SK-N-DZ (cell line): ENCODE measurements around the gene DEFB124. TPM values are rescaled to one million over a fixed set of nuclear protein-coding genes. Genes with fewer than 3 reads are reported as not detected.
"Not testable (repeated sequence)": the region's sequence is repeated elsewhere in the genome, so short reads cannot be mapped to it uniquely, and the experiment has no call there.

Experiments used
- DNase-seq: peaks from one replicate; pipeline ENCODE4 v3.0.0-alpha.2; 2015; ENCODE audit warnings: low spot score
- polyA plus RNA-seq, 2 experiments: library from polyadenylated mRNA; depleted of rRNA; stranded (reverse); fragments of >200 nt; gene quantifications; 2 replicates each; pipeline ENCODE4 v1.2.3, GENCODE V29; 2014

DEFB124 gene, protein sequence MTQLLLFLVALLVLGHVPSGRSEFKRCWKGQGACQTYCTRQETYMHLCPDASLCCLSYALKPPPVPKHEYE
- not detected in 2 replicates for polyA plus RNA-seq (2014; cell fraction: cytosol; rRNA removed)
- polyA plus RNA-seq (2014; cell fraction: nucleus; rRNA removed), result not detected in 2 replicates

DNA sequence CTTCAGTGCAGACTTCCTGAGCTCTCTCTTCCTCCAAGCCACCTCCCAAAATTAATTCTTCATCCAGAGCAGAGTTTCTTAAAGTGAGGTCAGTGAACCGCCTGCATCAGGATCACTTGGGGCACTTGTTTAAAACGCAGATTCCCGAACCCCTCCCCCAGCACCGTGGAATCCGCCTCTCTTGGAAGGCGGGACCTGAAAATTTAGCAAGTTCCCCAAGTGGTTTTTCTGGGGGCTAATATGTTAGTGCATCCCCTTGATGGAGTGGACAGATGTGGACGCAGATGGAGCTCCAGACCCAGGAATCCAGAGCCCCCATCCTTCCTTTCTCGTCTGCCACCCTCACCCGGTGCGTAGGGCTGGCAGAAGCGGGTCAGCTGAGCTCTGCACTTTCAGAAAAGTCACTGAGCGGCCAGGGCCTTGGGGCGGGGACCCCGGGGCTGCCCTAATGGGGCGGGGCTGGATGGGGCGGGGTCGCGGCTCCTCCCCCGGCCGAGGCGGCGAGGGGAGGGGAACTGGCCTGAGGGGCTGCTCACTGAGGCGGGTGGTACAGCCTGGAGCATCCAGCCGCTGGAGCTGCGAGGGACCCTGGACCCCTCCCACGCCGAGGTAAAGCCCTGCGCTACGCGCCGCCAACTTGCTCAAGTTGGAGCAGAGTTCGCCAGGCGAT lies at the start of gene DEFB124, which contains the start of gene REM1:
DEFB124 (minus strand) TSS at position 370 of the 670 bp plus-strand sequence. CDS start 2,114 bp downstream, outside the sequence.
REM1 (plus strand) TSS at position 531 of the 670 bp plus-strand sequence. CDS start 1,158 bp downstream, outside the sequence.
- DNase-seq, result no peak

DNA sequence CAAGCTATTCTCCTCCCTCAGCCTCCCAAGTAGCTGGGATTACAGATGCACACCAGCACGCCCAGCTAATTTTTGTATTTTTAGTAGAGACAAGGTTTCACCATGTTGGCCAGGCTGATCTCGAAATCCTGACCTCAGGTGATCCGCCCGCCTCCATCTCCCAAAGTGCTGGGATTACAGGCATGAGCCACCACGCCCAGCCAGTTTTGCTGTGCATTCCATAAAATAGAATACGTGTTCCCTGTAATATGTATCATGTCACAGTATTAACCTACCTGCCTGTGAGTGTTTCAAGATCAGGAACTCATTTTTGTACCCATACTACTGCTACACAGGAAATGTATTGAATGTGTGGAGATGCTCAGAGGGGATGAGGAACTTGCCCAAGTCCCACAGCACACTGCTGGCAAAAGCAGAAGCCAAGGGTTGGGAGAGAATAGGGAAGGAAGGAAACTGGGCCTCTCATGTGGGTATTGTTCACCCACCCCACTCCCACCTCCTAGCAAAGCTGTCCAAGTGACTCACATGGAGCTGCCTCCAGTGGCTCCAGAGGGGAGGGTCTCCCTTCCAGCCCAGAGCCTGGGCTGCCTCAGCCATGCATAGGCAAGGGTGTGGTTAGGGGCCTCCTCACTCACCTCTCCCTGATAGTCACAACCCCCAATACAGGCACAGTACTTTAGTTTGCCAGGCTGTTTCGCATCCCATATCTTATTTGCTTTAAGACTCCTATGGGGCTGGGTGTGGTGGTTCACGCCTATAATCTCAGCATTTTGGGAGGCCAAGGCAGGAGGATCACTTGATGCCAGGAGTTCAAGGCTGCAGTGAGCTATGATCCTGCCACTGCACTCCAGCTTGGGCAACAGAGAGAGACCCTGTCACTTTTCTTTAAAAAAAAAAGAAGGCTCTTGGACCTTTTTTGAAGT lies 48.7 kb upstream of the DEFB124 start:
- no peak for DNase-seq

GRCh38 chr20:31522731-31523130 lies 47.8 kb upstream of the DEFB124 start:
- no peak for DNase-seq

DNA sequence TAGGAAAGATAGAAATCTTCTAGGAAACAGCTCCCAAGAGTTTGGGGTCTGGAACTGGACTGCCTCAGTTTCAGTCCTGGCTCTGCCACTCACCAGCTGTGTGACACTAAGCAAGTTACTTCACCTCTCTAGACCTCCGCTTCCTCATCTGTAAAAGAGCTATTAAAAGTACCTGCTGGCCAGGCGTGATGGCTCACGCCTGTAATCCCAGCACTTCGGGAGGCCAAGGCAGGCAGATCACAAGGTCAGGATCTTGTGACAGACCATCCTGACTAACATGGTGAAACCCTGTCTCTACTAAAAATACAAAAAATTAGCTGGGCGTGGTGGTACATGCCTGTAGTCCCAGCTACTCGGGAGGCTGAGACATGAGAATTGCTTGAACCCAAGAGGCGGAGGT lies 46.3 kb upstream of the DEFB124 start:
- not testable (repeated sequence) for DNase-seq

DNA sequence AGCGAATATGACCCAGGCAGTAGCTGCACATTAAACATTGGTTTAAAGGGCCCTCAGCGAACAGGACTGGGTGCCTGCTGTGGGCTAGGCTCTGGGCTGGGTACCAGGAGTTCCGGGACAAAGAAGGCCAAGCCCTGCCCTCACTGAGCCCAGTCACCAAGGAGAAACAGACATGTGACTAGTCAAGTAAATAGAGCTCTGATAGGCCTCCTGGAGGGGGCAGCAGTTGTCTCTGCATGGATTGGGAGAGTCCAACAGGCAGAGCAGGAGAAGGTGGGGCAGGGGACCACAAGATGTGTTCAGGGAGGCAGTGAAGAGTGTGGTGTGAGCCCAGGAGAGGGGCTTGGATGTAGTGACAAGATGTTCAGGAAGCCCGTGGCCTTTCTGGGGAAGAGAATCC lies 42.4 kb upstream of the DEFB124 start:
- DNase-seq, result peak; percentile 49

- no peak for DNase-seq
Observed at GRCh38 chr20:31516651-31517050, 41.7 kb upstream of the DEFB124 start.

GRCh38 chr20:31516166-31516565 lies 41.2 kb upstream of the DEFB124 start:
- no peak for DNase-seq

- DNase-seq, result no peak
Observed at GRCh38 chr20:31515775-31516107, 40.8 kb upstream of the DEFB124 start.

DNA sequence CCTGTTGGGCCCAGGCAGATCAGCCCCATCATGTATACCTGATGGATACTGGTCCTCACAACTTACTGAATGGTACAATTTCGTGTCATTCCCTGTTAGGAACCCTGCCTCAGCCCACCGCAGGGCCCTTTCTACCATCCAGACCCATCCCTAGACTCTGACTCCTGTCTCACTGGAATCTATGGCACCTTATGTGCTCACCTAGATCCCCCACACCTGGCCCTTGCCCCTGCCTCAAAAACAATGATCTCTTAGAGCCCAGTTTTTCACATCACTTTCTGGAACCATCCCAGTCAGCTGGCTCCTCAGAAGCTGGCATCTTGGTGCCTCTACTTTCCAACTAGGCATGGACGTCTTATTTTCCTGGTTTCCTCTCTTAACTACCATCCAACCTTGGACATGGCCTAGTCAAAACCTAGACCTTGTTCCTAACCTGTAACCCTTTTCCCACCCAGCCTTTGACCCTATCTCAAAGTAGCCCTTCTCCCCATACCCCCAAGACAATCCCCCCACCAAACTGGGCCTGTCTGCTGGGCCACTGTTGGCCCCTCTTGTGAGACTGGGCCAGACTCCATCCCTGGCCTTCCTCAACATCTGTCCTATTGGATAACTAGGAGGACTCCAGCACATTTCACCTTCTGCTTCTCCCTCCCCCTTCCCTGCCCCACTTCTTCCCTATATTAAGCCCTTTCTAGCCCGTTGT lies 40.3 kb upstream of the DEFB124 start:
- DNase-seq, result no peak

DNA sequence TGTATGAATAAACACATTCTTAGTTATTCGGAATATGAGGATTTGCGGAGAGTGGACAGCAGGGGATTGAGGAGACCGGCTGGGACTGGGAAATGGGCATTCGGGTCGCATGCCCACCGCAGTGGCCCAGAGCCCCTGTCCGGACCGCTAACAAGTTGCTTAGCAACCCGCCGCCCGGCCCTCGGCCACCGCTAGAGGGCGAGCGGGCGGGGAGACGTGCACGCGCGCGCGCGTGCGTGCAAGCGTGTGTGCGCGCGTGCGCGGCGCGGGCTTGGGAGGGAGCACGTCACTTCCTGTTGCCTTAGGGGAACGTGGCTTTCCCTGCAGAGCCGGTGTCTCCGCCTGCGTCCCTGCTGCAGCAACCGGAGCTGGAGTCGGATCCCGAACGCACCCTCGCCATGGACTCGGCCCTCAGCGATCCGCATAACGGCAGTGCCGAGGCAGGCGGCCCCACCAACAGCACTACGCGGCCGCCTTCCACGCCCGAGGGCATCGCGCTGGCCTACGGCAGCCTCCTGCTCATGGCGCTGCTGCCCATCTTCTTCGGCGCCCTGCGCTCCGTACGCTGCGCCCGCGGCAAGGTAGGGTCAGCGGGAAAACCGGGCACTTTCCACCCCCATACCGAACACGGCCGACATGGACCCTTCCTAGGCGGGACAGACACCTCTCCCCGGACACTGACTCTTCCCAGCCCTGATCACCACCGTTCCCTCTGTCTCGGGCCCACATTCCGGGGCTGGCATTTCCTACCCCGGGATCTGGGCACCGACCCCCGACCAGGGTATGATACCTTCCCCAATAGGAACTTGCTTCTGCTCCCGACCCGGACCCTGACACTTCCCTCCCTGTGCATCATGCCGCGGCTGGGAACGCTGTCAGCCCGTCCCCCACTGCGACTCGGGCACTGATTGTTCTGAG lies 39.5 kb upstream of the DEFB124 start, which contains the start of gene HM13:
HM13 (plus strand) TSS at position 289 of the 918 bp plus-strand sequence; CDS start at position 399, 110 bp downstream.
- peak; percentile 95 for DNase-seq

GRCh38 chr20:31508517-31509244 lies 33.8 kb upstream of the DEFB124 start:
- no peak for DNase-seq

GRCh38 chr20:31505903-31506302 lies 31.0 kb upstream of the DEFB124 start:
- no peak for DNase-seq

- peak; percentile 81 for DNase-seq
Observed at GRCh38 chr20:31502884-31503673, 28.2 kb upstream of the DEFB124 start.

DNA sequence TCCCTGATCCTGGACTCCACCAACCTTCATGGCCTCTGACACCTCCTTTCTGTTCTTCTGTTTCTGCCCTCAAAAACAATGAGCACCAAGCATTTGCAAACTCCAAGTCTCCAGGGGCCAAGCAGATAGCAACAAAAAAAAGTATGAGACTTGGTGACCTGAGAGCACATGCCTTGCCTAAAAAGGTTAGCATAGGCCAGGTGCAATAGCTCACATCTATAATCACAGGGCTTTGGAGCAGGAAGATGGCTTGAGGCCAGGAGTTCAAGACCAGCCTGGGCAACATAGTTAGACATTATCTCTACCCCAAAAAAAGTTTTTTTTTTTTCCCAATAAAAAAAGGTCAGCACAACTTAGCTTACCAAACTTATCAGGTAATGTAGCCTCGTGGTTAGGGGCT lies 25.6 kb upstream of the DEFB124 start:
- no peak for DNase-seq

DNA sequence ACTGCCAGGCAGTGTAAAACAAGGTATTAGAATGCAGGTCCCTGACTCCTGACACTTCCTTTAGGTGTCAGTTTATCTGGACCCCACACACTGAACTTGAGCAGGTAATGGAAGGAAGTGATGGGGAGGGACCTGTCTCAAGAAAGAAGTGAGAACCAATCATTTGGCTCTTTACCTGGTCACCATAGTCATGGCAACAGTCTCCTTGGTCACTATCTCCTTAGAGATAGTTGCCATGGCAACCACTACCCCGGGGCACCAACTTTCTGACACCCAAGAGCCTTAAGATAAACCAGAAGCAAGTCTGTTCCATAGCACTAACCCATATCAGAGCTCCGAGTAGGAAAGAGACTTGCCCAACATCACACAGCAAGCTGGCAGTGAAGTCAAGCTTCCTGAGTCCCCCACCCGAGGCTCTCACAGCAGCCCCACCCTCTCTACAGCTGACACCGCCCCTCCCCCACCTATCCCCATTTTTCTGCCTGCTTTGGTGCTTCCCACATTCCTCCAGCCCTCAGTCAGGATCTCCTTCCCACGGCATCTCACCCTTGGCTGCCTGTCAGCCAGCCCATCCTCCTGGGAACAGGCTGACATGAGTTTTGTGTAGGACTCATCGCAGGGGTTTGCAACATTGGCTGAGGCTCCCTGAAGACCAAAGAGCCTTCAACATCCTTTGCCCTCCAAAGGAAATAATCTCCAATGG lies 23.1 kb upstream of the DEFB124 start:
- DNase-seq, result peak; percentile 69

DNA sequence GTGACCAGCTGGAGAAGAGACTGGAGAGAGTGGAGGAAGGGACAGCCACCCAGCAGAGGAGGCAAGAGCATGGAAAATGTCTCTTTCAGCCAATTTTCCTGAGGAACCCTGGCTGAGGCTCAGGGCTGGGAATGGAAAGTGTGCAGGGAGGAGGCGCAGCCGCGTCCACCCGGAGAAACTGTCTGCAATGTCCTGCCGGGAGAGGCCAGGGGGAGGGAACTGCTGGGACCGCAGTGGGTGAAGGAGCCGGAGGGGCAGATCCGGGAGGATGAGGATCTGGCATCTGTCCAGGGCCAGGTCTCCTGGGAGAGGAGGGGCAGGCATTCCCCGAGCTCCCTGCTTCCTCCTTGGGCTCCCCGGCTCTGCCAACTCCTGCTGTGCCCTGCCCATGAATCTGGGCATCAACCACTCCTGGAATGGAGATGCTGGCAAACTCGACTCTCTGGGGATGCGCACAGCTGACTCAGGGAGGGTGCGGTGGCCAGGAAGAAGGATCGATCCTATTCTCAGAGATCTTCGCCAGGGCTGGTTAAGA lies 21.9 kb upstream of the DEFB124 start:
- DNase-seq, result no peak

DNA sequence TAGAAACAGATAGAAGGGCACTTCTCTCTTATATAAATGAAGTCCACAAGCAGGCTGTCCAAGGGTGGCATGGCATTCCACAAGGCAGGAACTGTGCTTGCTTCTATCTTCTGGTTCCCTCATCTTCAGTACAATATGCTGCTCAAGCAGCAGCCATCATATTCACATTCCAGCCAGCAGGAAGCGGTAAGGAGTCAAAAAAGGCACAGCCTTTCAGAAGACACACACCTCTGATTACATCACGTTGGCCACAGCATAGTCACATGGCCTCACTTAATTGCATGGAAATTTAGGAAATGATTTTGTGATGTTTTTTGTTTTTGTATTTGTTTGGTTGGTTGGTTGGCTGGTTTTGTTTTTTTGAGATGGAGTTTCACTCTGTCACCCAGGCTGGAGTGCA lies 19.2 kb upstream of the DEFB124 start:
- no peak for DNase-seq

- DNase-seq, result no peak
Observed at GRCh38 chr20:31490752-31491151, 15.8 kb upstream of the DEFB124 start.
